Upper lobe of left lung (tissue), 4 donors: ENCODE data around the gene HPSE2.

Experiments
- CTCF ChIP-seq, 6 experiments: fragments of 450-650 bp in 4 of 6; fragments of 200-600 bp in 2 of 6; sonication (generic) in 2 of 6; IDR thresholded peaks; one replicate each; pipeline ENCODE4 v1.5.1; 2016 to 2019; ENCODE audit warnings: antibody characterized with exemption in 6 of 6
- EP300 ChIP-seq, 4 donors: sonication (generic); formaldehyde crosslinking; IDR thresholded peaks; one replicate each; pipeline ENCODE4 v1.5.1; 2017; ENCODE audit warnings: antibody characterized with exemption in 4 of 4, control low read depth in 2 of 4
- POLR2A ChIP-seq, 4 donors: fragments of 450-650 bp; IDR thresholded peaks; one replicate each; pipeline ENCODE4 v1.5.1; 2016 to 2017; ENCODE audit warnings: antibody characterized with exemption in 4 of 4, mild to moderate bottlenecking in 2 of 4
- POLR2AphosphoS5 ChIP-seq, 2 donors: sonication (generic); formaldehyde crosslinking; IDR thresholded peaks; one replicate each; pipeline ENCODE4 v1.5.1; 2017; ENCODE audit warnings: antibody characterized with exemption in 2 of 2

DNA sequence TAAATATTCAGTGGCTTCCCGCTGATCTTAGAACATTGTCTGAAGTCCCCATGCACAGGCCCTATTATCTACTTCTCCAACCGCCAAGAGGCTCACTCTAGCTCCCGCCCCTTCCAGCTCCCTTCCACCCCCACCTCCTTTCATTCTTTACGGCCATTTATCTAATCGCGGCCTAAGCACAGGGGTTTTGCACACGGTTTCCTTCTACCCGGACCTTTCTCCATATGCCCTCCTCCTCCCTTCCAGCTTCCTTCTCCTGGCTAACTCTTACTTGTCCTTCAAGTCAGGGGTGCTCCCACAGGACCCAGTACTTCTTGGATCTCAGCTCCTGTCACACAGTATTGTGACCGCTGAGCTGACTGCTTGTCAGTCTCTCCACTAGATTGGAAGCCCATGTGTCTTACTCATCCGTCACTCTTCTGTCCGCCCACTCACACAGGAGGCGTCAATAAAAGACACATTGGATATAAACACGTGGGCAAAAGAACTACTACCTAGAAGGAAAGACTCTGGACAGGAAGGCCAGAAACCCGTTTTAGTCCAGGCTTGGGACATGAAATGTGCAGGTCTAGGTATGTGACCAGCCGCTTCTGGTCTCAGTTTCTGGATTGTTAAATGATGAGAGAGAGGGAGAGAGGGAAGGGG, 768.7 kb downstream of the HPSE2 start:
- TF ChIP-seq CTCF (IDR thresholded peaks at IDR 0.05) (no peak), POLR2AphosphoS5 (IDR thresholded peaks at IDR 0.05) (no peak), EP300 (IDR thresholded peaks at IDR 0.05) (no peak), POLR2A (IDR thresholded peaks at IDR 0.05) (no peak)
